Umbilical cord (tissue), 2 donors: Measurements from ENCODE around the gene TMEM185B. TPM values are rescaled to one million over a fixed set of nuclear protein-coding genes. Genes with fewer than 3 reads are reported as not detected.
A peak's percentile ranks its signal among the peaks of the same experiment; 100 is the strongest.
"Not testable (repeated sequence)": the region's sequence is repeated elsewhere in the genome, so short reads cannot be mapped to it uniquely, and the experiment has no call there.

Experiments
- DNase-seq: peaks from one replicate; pipeline ENCODE4 v3.0.0-alpha.2; 2015; ENCODE audit warnings: low spot score
- total RNA-seq: library from RNA; depleted of rRNA; stranded (reverse); fragments of >200 nt; gene quantifications from one replicate; pipeline ENCODE4 v1.2.3, GENCODE V29; 2014; ENCODE audit warnings: low replicate concordance; ENCODE audit not compliant: insufficient read depth

TMEM185B gene
- total RNA-seq, 1 donor from 2014 or later = 16.4 TPM

GRCh38 chr2:120251880-120252224 lies 28.7 kb upstream of the TMEM185B start:
- no peak for DNase-seq

- DNase-seq = no peak
Observed at GRCh38 chr2:120251078-120251477, 27.9 kb upstream of the TMEM185B start.

GRCh38 chr2:120250640-120251039 lies 27.4 kb upstream of the TMEM185B start:
- DNase-seq = no peak

- no peak for DNase-seq
Observed at GRCh38 chr2:120247851-120248250, 24.7 kb upstream of the TMEM185B start.

GRCh38 chr2:120246546-120247300 lies 23.5 kb upstream of the TMEM185B start:
- DNase-seq = peak; percentile 40

- peak; percentile 91 for DNase-seq
Observed at GRCh38 chr2:120245520-120246332, 22.5 kb upstream of the TMEM185B start.

- no peak for DNase-seq
Observed at GRCh38 chr2:120244656-120245519, 21.7 kb upstream of the TMEM185B start.

GRCh38 chr2:120243875-120244553 lies 20.8 kb upstream of the TMEM185B start:
- no peak for DNase-seq

GRCh38 chr2:120243211-120243610 lies 20.0 kb upstream of the TMEM185B start:
- DNase-seq = no peak

- DNase-seq = no peak
Observed at GRCh38 chr2:120241684-120242083, 18.5 kb upstream of the TMEM185B start.

GRCh38 chr2:120240901-120241429 lies 17.8 kb upstream of the TMEM185B start:
- DNase-seq = no peak

GRCh38 chr2:120239488-120240287 lies 16.5 kb upstream of the TMEM185B start:
- DNase-seq = peak; percentile 85

GRCh38 chr2:120238728-120239487 lies 15.7 kb upstream of the TMEM185B start:
- DNase-seq = no peak

GRCh38 chr2:120237491-120237902 lies 14.3 kb upstream of the TMEM185B start:
- DNase-seq = no peak

GRCh38 chr2:120236791-120237190 lies 13.6 kb upstream of the TMEM185B start:
- no peak for DNase-seq

- no peak for DNase-seq
Observed at GRCh38 chr2:120236316-120236715, 13.1 kb upstream of the TMEM185B start.

- no peak for DNase-seq
Observed at GRCh38 chr2:120235681-120236080, 12.5 kb upstream of the TMEM185B start.

- not testable (repeated sequence) for DNase-seq
Observed at GRCh38 chr2:120235158-120235557, 12.0 kb upstream of the TMEM185B start.

- DNase-seq = no peak
Observed at GRCh38 chr2:120233292-120233691, 10.1 kb upstream of the TMEM185B start.
